ENCODE data around the gene BLVRA.
A peak's percentile ranks its signal among the peaks of the same experiment; 100 is the strongest.

Gene BLVRA

DNA sequence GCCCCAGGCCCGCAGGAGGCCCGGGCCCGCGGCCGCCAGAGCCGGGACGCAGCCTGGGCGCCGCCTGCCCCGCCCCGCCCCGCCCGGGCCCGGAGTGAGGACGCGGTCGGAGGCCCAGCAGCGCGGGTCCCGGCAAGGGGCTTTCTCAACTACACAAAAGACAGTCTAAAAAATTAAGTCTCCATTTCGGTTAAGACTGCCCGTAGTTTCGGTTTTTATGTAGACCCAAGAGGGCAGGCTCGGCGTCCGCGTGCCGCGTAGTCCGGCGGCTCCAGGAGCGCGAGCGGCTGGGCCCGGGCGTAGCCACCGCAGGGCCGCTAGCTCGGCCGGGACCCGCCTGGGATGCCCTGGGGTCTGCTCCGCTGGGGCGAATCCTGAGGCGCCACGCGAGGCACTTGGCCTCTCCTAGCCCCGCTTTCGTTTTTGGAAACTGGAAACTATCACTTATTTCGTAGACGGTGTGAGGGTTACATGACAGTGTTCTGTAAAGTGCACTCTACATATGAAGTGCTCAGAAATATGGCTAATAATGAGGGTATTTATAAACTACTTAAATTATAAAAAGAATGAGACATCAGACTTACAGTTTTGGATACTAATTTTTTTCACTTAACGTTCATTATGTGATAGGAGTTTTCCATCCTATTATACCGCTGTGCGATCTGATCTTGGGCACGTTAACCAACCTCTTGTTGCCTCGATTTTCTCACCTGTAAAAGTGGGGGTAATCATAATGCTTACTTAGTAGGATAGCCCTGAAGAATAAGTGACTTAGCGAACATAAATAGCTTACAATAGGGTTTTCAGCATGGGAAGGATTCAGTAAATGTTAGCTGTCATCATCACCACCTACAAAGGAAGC is 573 bp downstream of the BLVRA start:
- peak; percentile 84 for ATAC-seq
- TF ChIP-seq CSDC2 (CRISPR knock-in tag; IDR thresholded peaks at IDR 0.05) (peak; percentile 20; the same call in 1 of the 2 replicates), TOX (CRISPR knock-in tag; IDR thresholded peaks at IDR 0.05; ENCODE audit: borderline replicate concordance) (no peak), ZFP3 (CRISPR knock-in tag; IDR thresholded peaks at IDR 0.05) (no peak)

DNA sequence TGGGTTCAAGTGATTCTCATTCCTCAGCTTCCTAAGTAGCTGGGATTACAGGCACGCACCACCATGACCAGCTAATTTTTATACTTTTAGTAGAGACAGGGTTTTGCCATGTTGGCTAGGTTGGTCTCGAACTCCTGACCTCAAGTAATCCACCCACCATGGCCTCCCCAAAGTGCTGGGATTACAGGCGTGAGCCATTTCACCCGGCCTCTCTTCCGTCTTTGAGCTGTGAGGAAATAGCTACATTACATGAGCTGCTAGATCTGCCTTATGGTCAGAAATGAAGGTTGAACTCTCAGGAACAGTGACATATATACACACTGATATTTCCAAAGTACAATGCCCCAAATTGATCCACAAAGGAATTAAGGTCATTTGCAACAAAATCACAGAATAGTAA is 2.4 kb downstream of the BLVRA start:
- ATAC-seq: no peak
- TF ChIP-seq, protein P1, sequence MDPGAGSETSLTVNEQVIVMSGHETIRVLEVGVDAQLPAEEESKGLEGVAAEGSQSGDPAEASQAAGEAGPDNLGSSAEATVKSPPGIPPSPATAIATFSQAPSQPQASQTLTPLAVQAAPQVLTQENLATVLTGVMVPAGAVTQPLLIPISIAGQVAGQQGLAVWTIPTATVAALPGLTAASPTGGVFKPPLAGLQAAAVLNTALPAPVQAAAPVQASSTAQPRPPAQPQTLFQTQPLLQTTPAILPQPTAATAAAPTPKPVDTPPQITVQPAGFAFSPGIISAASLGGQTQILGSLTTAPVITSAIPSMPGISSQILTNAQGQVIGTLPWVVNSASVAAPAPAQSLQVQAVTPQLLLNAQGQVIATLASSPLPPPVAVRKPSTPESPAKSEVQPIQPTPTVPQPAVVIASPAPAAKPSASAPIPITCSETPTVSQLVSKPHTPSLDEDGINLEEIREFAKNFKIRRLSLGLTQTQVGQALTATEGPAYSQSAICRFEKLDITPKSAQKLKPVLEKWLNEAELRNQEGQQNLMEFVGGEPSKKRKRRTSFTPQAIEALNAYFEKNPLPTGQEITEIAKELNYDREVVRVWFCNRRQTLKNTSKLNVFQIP (CRISPR knock-in tag; IDR thresholded peaks at IDR 0.05; ENCODE audit: borderline replicate concordance, low read depth): no peak
- TF ChIP-seq ARNTL (CRISPR knock-in tag; IDR thresholded peaks at IDR 0.05; ENCODE audit: borderline replicate concordance, low read depth) (no peak), ZNF565 (CRISPR knock-in tag; conservative IDR thresholded peaks at IDR 0.05; ENCODE audit: low read depth) (no peak)

DNA sequence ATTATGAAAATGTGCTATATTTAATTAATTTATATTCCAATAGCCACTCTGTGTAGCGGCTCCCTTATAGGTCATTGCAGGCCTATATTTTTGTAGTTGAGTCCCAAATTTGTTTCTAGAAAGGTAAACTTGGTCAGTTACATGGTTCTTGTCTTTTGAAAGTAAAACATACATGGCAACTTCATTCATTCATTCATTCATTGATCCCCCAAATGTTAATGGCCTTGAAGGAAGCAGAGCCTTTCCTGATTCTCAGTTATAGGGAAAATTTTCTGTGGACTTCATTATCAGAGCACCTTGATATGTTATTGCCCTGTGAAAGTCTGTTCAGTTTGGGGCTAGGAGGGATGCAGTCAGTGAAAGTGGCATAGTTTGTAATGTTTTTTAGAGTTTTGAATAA is 2.9 kb downstream of the BLVRA start:
- ATAC-seq: no peak
- TF ChIP-seq, protein P2, sequence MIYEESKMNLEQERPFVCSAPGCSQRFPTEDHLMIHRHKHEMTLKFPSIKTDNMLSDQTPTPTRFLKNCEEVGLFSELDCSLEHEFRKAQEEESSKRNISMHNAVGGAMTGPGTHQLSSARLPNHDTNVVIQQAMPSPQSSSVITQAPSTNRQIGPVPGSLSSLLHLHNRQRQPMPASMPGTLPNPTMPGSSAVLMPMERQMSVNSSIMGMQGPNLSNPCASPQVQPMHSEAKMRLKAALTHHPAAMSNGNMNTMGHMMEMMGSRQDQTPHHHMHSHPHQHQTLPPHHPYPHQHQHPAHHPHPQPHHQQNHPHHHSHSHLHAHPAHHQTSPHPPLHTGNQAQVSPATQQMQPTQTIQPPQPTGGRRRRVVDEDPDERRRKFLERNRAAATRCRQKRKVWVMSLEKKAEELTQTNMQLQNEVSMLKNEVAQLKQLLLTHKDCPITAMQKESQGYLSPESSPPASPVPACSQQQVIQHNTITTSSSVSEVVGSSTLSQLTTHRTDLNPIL (CRISPR knock-in tag; IDR thresholded peaks at IDR 0.05; ENCODE audit: low read depth): no peak
- no peak for TF ChIP-seq GLIS3 (CRISPR knock-in tag; IDR thresholded peaks at IDR 0.05)
- TF ChIP-seq PPARA (CRISPR knock-in tag; IDR thresholded peaks at IDR 0.05; ENCODE audit: borderline replicate concordance): no peak
- TF ChIP-seq, protein P3, sequence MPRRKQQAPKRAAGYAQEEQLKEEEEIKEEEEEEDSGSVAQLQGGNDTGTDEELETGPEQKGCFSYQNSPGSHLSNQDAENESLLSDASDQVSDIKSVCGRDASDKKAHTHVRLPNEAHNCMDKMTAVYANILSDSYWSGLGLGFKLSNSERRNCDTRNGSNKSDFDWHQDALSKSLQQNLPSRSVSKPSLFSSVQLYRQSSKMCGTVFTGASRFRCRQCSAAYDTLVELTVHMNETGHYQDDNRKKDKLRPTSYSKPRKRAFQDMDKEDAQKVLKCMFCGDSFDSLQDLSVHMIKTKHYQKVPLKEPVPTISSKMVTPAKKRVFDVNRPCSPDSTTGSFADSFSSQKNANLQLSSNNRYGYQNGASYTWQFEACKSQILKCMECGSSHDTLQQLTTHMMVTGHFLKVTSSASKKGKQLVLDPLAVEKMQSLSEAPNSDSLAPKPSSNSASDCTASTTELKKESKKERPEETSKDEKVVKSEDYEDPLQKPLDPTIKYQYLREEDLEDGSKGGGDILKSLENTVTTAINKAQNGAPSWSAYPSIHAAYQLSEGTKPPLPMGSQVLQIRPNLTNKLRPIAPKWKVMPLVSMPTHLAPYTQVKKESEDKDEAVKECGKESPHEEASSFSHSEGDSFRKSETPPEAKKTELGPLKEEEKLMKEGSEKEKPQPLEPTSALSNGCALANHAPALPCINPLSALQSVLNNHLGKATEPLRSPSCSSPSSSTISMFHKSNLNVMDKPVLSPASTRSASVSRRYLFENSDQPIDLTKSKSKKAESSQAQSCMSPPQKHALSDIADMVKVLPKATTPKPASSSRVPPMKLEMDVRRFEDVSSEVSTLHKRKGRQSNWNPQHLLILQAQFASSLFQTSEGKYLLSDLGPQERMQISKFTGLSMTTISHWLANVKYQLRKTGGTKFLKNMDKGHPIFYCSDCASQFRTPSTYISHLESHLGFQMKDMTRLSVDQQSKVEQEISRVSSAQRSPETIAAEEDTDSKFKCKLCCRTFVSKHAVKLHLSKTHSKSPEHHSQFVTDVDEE (CRISPR knock-in tag; IDR thresholded peaks at IDR 0.05): no peak
- TF ChIP-seq TCF4 (CRISPR knock-in tag; IDR thresholded peaks at IDR 0.05; ENCODE audit: borderline replicate concordance): no peak

DNA sequence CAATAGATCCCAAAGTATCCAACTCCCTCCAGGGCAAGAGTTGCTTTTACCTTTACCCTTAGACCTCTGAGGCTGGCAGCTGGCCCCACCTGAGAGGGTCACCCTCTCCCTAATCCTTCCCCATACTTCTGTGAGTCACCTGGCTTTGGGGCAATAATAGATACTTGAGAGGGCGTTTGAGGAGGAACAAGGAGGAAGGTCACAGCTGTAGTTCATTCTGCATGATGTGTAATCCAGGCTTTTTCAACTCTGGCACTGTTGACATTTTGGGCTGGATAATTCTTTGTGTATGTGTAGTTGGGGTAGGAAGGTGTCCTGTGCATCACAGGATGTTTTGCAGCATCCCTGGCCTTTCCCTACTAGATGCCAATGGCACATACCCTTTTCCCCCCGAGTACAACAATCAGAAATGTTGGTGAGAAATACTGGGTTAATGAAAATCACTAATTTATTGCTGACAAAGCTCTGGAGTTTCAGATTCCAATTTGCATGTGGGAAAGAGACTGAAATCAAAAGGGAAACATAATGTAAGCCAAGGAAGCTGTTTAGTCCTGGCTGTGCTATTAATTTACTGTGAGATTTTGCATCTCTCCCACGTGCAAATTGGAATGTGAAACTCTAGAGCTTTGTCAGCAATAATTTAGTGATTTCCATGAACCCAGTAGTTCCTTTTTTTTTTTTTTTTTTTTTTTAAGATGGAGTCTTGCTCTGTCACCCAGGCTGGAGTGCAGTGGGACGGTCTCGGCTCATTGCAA is 3.6 kb downstream of the BLVRA start:
- no peak for ATAC-seq
- no peak for TF ChIP-seq ZFP30 (CRISPR knock-in tag; IDR thresholded peaks at IDR 0.05)
- TF ChIP-seq ISL1 (CRISPR knock-in tag; IDR thresholded peaks at IDR 0.05): no peak
- TF ChIP-seq, protein P4, sequence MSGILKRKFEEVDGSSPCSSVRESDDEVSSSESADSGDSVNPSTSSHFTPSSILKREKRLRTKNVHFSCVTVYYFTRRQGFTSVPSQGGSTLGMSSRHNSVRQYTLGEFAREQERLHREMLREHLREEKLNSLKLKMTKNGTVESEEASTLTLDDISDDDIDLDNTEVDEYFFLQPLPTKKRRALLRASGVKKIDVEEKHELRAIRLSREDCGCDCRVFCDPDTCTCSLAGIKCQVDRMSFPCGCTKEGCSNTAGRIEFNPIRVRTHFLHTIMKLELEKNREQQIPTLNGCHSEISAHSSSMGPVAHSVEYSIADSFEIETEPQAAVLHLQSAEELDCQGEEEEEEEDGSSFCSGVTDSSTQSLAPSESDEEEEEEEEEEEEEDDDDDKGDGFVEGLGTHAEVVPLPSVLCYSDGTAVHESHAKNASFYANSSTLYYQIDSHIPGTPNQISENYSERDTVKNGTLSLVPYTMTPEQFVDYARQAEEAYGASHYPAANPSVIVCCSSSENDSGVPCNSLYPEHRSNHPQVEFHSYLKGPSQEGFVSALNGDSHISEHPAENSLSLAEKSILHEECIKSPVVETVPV (CRISPR knock-in tag; IDR thresholded peaks at IDR 0.05): no peak
- TF ChIP-seq ZFP3 (CRISPR knock-in tag; IDR thresholded peaks at IDR 0.05): no peak
- TF ChIP-seq, protein P5, sequence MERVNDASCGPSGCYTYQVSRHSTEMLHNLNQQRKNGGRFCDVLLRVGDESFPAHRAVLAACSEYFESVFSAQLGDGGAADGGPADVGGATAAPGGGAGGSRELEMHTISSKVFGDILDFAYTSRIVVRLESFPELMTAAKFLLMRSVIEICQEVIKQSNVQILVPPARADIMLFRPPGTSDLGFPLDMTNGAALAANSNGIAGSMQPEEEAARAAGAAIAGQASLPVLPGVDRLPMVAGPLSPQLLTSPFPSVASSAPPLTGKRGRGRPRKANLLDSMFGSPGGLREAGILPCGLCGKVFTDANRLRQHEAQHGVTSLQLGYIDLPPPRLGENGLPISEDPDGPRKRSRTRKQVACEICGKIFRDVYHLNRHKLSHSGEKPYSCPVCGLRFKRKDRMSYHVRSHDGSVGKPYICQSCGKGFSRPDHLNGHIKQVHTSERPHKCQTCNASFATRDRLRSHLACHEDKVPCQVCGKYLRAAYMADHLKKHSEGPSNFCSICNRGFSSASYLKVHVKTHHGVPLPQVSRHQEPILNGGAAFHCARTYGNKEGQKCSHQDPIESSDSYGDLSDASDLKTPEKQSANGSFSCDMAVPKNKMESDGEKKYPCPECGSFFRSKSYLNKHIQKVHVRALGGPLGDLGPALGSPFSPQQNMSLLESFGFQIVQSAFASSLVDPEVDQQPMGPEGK (CRISPR knock-in tag; IDR thresholded peaks at IDR 0.05; ENCODE audit: borderline replicate concordance): no peak
- TF ChIP-seq TCF4 (CRISPR knock-in tag; IDR thresholded peaks at IDR 0.05; ENCODE audit: borderline replicate concordance): no peak
- TF ChIP-seq CSDC2 (CRISPR knock-in tag; IDR thresholded peaks at IDR 0.05): no peak
- TF ChIP-seq, protein P1 (CRISPR knock-in tag; IDR thresholded peaks at IDR 0.05; ENCODE audit: borderline replicate concordance, low read depth): no peak
- TF ChIP-seq SNAI2 (CRISPR knock-in tag; IDR thresholded peaks at IDR 0.05): no peak
- no peak for TF ChIP-seq ARNTL (CRISPR knock-in tag; IDR thresholded peaks at IDR 0.05; ENCODE audit: borderline replicate concordance, low read depth)
- TF ChIP-seq OSR1 (CRISPR knock-in tag; IDR thresholded peaks at IDR 0.05): no peak
- TF ChIP-seq, protein P2 (CRISPR knock-in tag; IDR thresholded peaks at IDR 0.05; ENCODE audit: low read depth): no peak
- TF ChIP-seq TOX (CRISPR knock-in tag; IDR thresholded peaks at IDR 0.05; ENCODE audit: borderline replicate concordance): no peak
- TF ChIP-seq ZNF8 (CRISPR knock-in tag; IDR thresholded peaks at IDR 0.05): no peak
- TF ChIP-seq ZC3H10 (CRISPR knock-in tag; IDR thresholded peaks at IDR 0.05): no peak

Data from SK-N-SH treated with all-trans-retinoic acid at 6 μM for 48 hours (cell line).